ENCODE data around the gene NUCKS1.
A peak's percentile ranks its signal among the peaks of the same experiment; 100 is the strongest.

NUCKS1 gene

GRCh38 chr1:205769641-205770365 is 19.8 kb upstream of the NUCKS1 start:
- no peak for DNase-seq

- no peak for DNase-seq
These were observed 17.3 kb upstream of the NUCKS1 start for GRCh38 chr1:205767248-205767647.

- DNase-seq = no peak
These were observed 16.6 kb upstream of the NUCKS1 start for GRCh38 chr1:205766570-205766969.

GRCh38 chr1:205766038-205766437 is 16.1 kb upstream of the NUCKS1 start:
- no peak for DNase-seq

- DNase-seq = no peak
These were observed 14.6 kb upstream of the NUCKS1 start for GRCh38 chr1:205764578-205764977.

GRCh38 chr1:205763980-205764379 is 14.0 kb upstream of the NUCKS1 start:
- DNase-seq = no peak

- DNase-seq = no peak
These were observed 10.6 kb upstream of the NUCKS1 start for GRCh38 chr1:205760606-205761005.

- DNase-seq = no peak
These were observed 6.6 kb upstream of the NUCKS1 start for GRCh38 chr1:205756552-205756951.

GRCh38 chr1:205754857-205755256 is 4.9 kb upstream of the NUCKS1 start:
- DNase-seq = no peak

GRCh38 chr1:205751036-205751651 is 1.2 kb upstream of the NUCKS1 start:
- DNase-seq = no peak

- peak; percentile 95 to 97 for DNase-seq
These were observed 496 bp downstream of the NUCKS1 start for GRCh38 chr1:205749234-205750137.

GRCh38 chr1:205748403-205749233 is 1.4 kb downstream of the NUCKS1 start:
- peak; percentile 30 to 59 for DNase-seq

- no peak for DNase-seq
These were observed 3.1 kb downstream of the NUCKS1 start for GRCh38 chr1:205746757-205747412.

- DNase-seq = no peak
These were observed 5.6 kb downstream of the NUCKS1 start for GRCh38 chr1:205744403-205744802.

- DNase-seq = no peak
These were observed 6.0 kb downstream of the NUCKS1 start for GRCh38 chr1:205743977-205744376.

- no peak for DNase-seq
These were observed 8.3 kb downstream of the NUCKS1 start for GRCh38 chr1:205741681-205742080.

GRCh38 chr1:205739348-205740160 is 10.4 kb downstream of the NUCKS1 start:
- DNase-seq = no peak

- DNase-seq = no peak
These were observed 14.8 kb downstream of the NUCKS1 start for GRCh38 chr1:205735218-205735617.

GRCh38 chr1:205733438-205734175 is 16.4 kb downstream of the NUCKS1 start:
- DNase-seq = no peak

GRCh38 chr1:205729945-205730610 is 19.9 kb downstream of the NUCKS1 start:
- DNase-seq = no peak

All from activated CD4-positive, alpha-beta T cell treated with anti-CD3 and anti-CD28 coated beads, Interleukin-2, amount 50 U/mL, for 48 hours (primary cell).